Activated naive CD8-positive, alpha-beta T cell (primary cell): ENCODE results near the gene ZNF33B.

Experiments used
- H3K27ac Mint-ChIP-seq: one replicate; pipeline ENCODE4 v1.8.0; 2021; ENCODE audit warnings: mixed read lengths
- H3K27me3 Mint-ChIP-seq: one replicate; pipeline ENCODE4 v1.8.0; 2021; ENCODE audit warnings: mixed read lengths
- H3K36me3 Mint-ChIP-seq: one replicate; pipeline ENCODE4 v1.8.0; 2021; ENCODE audit warnings: mixed read lengths
- H3K4me1 Mint-ChIP-seq: one replicate; pipeline ENCODE4 v1.8.0; 2021; ENCODE audit warnings: low read depth, mixed read lengths
- H3K4me3 Mint-ChIP-seq: one replicate; pipeline ENCODE4 v1.8.0; 2021; ENCODE audit warnings: mild to moderate bottlenecking, mixed read lengths
- H3K9me3 Mint-ChIP-seq: one replicate; pipeline ENCODE4 v1.8.0; 2021; ENCODE audit warnings: low read depth, mixed read lengths

Gene ZNF33B

GRCh38 chr10:42637648-42638054, 719 bp downstream of the ZNF33B start:
- Mint-ChIP-seq H3K4me3 (peak overlapping the region; percentile 96), H3K4me1 (peaks cover 40% of the 10 kb centered on the region), H3K27ac (peak overlapping the region; percentile 97), H3K27me3 (no peaks in the 10 kb centered on the region), H3K9me3 (no peaks in the 10 kb centered on the region), H3K36me3 (peaks cover 12% of the 10 kb centered on the region)

DNA sequence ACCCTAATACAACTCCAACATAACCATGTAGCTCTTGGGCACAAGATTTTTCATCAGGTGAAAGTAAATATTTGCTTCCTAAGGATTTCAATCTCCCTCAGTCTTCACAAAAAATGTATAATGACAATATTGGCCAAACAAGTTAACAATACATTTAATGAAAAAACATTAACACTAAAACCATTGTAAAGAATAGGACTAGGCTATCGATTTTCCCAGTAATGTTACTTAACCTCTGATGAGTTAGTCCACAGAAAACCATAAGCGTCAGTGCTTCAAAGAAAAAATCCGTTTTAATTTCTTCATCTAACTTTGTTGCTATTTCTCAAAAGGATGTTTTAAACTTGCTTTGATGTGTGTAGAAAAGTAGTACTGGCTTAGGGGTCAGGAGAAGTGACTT, 1.2 kb downstream of the ZNF33B start:
- H3K9me3 Mint-ChIP-seq, result no peaks in the 10 kb centered on the region
- peak overlapping the region; percentile 97 for H3K27ac Mint-ChIP-seq
- H3K36me3 Mint-ChIP-seq, result peaks cover 12% of the 10 kb centered on the region
- H3K27me3 Mint-ChIP-seq, result no peaks in the 10 kb centered on the region
- H3K4me1 Mint-ChIP-seq, result peaks cover 42% of the 10 kb centered on the region
- H3K4me3 Mint-ChIP-seq, result peak overlapping the region; percentile 96

- H3K27me3 Mint-ChIP-seq, result no peaks in the 10 kb centered on the region
- H3K9me3 Mint-ChIP-seq, result no peaks in the 10 kb centered on the region
- no peak overlapping the region for H3K4me3 Mint-ChIP-seq
- H3K4me1 Mint-ChIP-seq, result peaks cover 53% of the 10 kb centered on the region
- peaks cover 13% of the 10 kb centered on the region for H3K36me3 Mint-ChIP-seq
- H3K27ac Mint-ChIP-seq, result peak overlapping the region; percentile 28
Observed at GRCh38 chr10:42635098-42635497, 3.3 kb downstream of the ZNF33B start.

DNA sequence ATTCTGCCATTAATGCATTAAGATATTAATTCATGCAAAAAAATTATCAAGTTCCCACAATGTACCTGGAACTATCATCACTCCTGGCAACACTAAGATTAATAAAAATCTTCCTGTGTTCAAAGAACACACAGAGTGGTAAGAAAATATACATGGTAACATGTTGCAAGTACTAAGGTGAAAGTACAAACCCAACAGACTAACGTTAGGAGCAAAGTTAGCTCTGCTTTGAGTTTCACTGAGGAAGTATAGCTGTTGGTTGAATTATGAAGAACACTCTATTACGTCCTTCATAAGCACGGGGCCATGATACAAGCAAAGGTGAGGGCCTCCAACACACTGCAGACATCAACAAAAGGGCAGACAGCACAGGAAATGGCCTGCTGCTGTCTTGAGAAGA, 5.8 kb downstream of the ZNF33B start:
- Mint-ChIP-seq H3K36me3 (peaks cover 31% of the 10 kb centered on the region), H3K4me1 (peaks cover 47% of the 10 kb centered on the region), H3K27ac (peak overlapping the region; percentile 30), H3K27me3 (no peaks in the 10 kb centered on the region), H3K9me3 (no peaks in the 10 kb centered on the region), H3K4me3 (no peak overlapping the region)

GRCh38 chr10:42630537-42631134, 7.7 kb downstream of the ZNF33B start:
- peak overlapping the region; percentile 67 for H3K27ac Mint-ChIP-seq
- H3K4me1 Mint-ChIP-seq, result peaks cover 33% of the 10 kb centered on the region
- H3K9me3 Mint-ChIP-seq, result peaks cover 5% of the 10 kb centered on the region
- no peak overlapping the region for H3K4me3 Mint-ChIP-seq
- no peaks in the 10 kb centered on the region for H3K27me3 Mint-ChIP-seq
- H3K36me3 Mint-ChIP-seq, result peaks cover 31% of the 10 kb centered on the region

GRCh38 chr10:42623929-42624328, 14.4 kb downstream of the ZNF33B start:
- H3K4me1 Mint-ChIP-seq, result peaks cover 16% of the 10 kb centered on the region
- H3K27ac Mint-ChIP-seq, result no peak overlapping the region
- H3K27me3 Mint-ChIP-seq, result no peaks in the 10 kb centered on the region
- peaks cover 9% of the 10 kb centered on the region for H3K9me3 Mint-ChIP-seq
- H3K4me3 Mint-ChIP-seq, result no peak overlapping the region
- H3K36me3 Mint-ChIP-seq, result peaks cover 58% of the 10 kb centered on the region

DNA sequence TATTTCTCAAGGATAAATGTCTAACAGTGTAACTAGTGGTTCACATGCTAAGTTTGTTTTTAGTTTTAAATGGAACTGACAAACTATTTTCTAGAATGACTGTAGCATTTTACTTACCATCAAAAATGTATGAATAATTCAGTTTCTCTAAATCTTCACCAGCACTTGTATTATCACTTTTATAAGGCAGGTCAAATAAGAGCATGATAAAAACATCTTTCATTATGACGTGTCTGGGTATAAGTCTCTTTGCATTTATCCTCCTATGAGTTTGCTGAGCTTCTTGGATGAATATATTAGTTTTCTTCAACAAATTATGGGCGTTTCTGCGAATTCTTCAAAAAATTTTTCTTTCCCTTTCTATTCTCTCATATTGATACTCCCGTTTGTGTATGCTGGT, 19.9 kb downstream of the ZNF33B start:
- H3K27me3 Mint-ChIP-seq, result no peaks in the 10 kb centered on the region
- peaks cover 49% of the 10 kb centered on the region for H3K36me3 Mint-ChIP-seq
- H3K4me1 Mint-ChIP-seq, result peaks cover 16% of the 10 kb centered on the region
- no peak overlapping the region for H3K4me3 Mint-ChIP-seq
- H3K9me3 Mint-ChIP-seq, result no peaks in the 10 kb centered on the region
- no peak overlapping the region for H3K27ac Mint-ChIP-seq

DNA sequence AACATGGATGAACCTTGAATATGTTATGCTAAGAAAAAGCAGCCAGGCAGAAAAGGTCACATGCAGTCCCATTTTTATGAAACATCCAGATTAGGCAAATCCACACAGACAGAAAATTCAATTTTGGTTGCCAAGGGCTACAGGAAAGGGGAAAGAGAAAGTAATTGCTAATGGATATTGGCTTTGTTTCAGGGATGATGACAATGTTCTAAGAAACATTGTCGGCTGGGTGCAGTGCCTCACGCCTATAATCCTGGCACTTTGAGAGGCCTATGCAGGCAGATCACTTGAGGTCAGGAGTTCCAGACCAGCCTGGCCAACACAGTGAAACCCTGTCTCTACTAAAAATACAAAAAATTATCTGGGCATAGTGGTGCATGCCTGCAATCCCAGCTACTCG, 23.0 kb downstream of the ZNF33B start:
- peaks cover 8% of the 10 kb centered on the region for H3K9me3 Mint-ChIP-seq
- peaks cover 9% of the 10 kb centered on the region for H3K4me1 Mint-ChIP-seq
- H3K27me3 Mint-ChIP-seq, result no peaks in the 10 kb centered on the region
- no peak overlapping the region for H3K27ac Mint-ChIP-seq
- H3K36me3 Mint-ChIP-seq, result peaks cover 50% of the 10 kb centered on the region
- no peak overlapping the region for H3K4me3 Mint-ChIP-seq

DNA sequence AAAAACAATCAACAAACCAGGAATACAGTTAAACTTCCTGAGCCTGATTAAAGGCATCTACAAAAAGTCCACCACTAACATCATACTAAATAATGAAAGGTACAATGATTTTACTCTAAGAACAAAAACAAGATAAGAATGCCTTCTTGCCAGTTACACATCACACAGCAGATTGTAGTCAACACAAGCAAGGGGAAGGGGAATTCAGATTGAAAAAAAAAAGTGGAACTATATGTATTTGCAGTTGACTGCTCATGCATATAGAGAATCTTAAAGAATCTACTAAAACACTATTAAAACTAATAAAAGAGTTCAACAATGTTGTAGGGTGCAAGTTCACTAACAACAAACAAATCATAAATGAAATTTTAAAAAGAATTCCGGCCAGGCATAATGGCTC, 28.5 kb downstream of the ZNF33B start:
- Mint-ChIP-seq H3K4me1 (peaks cover 14% of the 10 kb centered on the region), H3K36me3 (peaks cover 65% of the 10 kb centered on the region), H3K9me3 (peaks cover 28% of the 10 kb centered on the region), H3K27ac (no peak overlapping the region), H3K4me3 (no peak overlapping the region), H3K27me3 (no peaks in the 10 kb centered on the region)

DNA sequence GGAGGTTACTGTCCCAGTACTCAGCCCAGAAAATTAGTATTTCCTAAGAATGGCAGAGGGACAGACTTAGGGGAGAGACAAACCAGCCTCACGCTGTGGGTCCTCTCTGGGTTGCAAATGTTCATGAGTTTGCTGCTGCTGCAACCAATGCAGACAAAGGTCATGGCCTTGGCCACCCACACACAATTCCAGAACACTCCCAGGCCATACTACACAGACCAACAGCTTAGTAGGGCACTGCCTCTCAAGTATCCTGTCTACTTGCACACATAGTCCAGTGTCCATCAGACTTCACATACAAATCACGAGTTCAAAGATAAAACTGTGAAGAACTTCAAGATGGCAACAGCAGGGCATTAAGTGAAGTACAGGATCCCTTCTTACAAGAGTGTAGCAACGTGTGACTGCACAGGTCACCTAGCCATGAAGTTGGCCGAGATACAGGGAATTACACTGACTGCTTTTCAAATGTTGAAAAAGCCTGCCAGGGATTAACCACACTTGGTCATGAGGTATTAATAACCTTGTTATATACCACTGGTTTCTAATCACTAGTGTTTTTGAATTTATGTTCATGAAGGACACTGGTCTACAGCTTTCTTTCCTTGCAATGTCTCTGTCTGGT, 40.0 kb downstream of the ZNF33B start:
- H3K36me3 Mint-ChIP-seq, result peaks cover 71% of the 10 kb centered on the region
- H3K27me3 Mint-ChIP-seq, result no peaks in the 10 kb centered on the region
- peaks cover 44% of the 10 kb centered on the region for H3K9me3 Mint-ChIP-seq
- H3K27ac Mint-ChIP-seq, result no peak overlapping the region
- H3K4me3 Mint-ChIP-seq, result no peak overlapping the region
- H3K4me1 Mint-ChIP-seq, result no peaks in the 10 kb centered on the region

DNA sequence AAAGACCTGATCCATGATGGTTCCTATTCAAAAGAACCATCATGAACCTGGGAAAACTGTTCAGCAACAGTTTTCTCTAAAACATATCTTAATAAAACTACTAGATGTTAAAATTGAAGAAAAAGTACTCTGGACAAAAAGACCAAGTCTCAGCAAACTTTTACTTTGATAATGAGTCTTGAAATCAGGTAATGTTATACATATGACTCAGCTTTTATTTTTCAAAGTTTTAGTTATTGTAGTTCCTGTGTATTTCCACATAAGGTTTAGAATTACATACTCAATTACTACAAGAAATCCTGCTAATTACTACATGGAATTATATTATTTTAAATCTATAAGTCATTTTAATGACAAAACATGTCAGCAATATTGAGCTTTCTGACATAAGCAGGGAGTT, 42.2 kb downstream of the ZNF33B start:
- Mint-ChIP-seq H3K27me3 (no peaks in the 10 kb centered on the region), H3K4me3 (no peak overlapping the region), H3K27ac (no peak overlapping the region), H3K4me1 (no peaks in the 10 kb centered on the region), H3K36me3 (peaks cover 79% of the 10 kb centered on the region), H3K9me3 (peaks cover 60% of the 10 kb centered on the region)

- Mint-ChIP-seq H3K27ac (no peak overlapping the region), H3K36me3 (peaks cover 77% of the 10 kb centered on the region), H3K27me3 (no peaks in the 10 kb centered on the region), H3K9me3 (peaks cover 53% of the 10 kb centered on the region), H3K4me3 (no peak overlapping the region), H3K4me1 (no peaks in the 10 kb centered on the region)
Observed at GRCh38 chr10:42594246-42594650, 44.1 kb downstream of the ZNF33B start.

DNA sequence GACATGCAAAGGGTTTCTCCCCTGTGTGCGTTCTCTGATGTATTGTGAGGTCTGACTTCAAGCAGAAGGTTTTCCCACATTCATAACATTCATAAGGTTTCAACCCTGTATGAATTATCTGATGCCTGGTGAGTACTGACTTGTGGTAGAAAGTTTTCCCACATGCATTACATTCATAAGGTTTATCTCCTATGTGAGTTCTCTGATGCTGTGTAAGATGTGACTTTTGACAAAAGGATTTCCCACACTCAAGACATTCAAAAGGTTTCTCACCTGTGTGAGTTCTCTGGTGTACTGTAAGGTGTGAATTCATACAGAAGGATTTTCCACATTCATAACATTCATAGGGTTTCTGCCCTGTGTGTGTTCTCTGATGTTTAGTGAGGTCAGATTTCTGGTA, 45.1 kb downstream of the ZNF33B start:
- Mint-ChIP-seq H3K9me3 (peaks cover 53% of the 10 kb centered on the region), H3K4me1 (no peaks in the 10 kb centered on the region), H3K27ac (no peak overlapping the region), H3K27me3 (no peaks in the 10 kb centered on the region), H3K4me3 (no peak overlapping the region), H3K36me3 (peaks cover 75% of the 10 kb centered on the region)

GRCh38 chr10:42583828-42584227, 54.5 kb downstream of the ZNF33B start:
- Mint-ChIP-seq H3K4me3 (no peak overlapping the region), H3K9me3 (peaks cover 25% of the 10 kb centered on the region), H3K36me3 (peaks cover 44% of the 10 kb centered on the region), H3K27me3 (no peaks in the 10 kb centered on the region), H3K4me1 (no peaks in the 10 kb centered on the region), H3K27ac (no peak overlapping the region)

- H3K36me3 Mint-ChIP-seq, result peaks cover 10% of the 10 kb centered on the region
- H3K27ac Mint-ChIP-seq, result no peak overlapping the region
- H3K4me3 Mint-ChIP-seq, result no peak overlapping the region
- no peaks in the 10 kb centered on the region for H3K4me1 Mint-ChIP-seq
- peaks cover 14% of the 10 kb centered on the region for H3K9me3 Mint-ChIP-seq
- peaks cover 4% of the 10 kb centered on the region for H3K27me3 Mint-ChIP-seq
Observed at GRCh38 chr10:42578019-42578418, 60.4 kb downstream of the ZNF33B start.

GRCh38 chr10:42576338-42576737, 62.0 kb downstream of the ZNF33B start:
- H3K27ac Mint-ChIP-seq, result no peak overlapping the region
- peaks cover 4% of the 10 kb centered on the region for H3K27me3 Mint-ChIP-seq
- H3K4me3 Mint-ChIP-seq, result no peak overlapping the region
- H3K9me3 Mint-ChIP-seq, result peaks cover 18% of the 10 kb centered on the region
- H3K36me3 Mint-ChIP-seq, result peaks cover 9% of the 10 kb centered on the region
- H3K4me1 Mint-ChIP-seq, result no peaks in the 10 kb centered on the region
